ENCODE results near the gene MLH3.
A peak's percentile ranks its signal among the peaks of the same experiment; 100 is the strongest.
"Not testable (repeated sequence)": the region's sequence is repeated elsewhere in the genome, so short reads cannot be mapped to it uniquely, and the experiment has no call there.

Gene MLH3

GRCh38 chr14:75069811-75070145 is 18.5 kb upstream of the MLH3 start:
- TF ChIP-seq MYC (IDR thresholded peaks at IDR 0.05; ENCODE audit: low read depth, low read length): no peak
- TF ChIP-seq POLR2A (IDR thresholded peaks at IDR 0.05; ENCODE audit: extremely low read depth, insufficient read length): no peak
- TF ChIP-seq MAX (IDR thresholded peaks at IDR 0.05; ENCODE audit: low read depth, low read length): no peak
- TF ChIP-seq CTCF (IDR thresholded peaks at IDR 0.05; ENCODE audit: low read depth, low read length): no peak
- no peak overlapping the region for H3K4me3 ChIP-seq (ENCODE audit: low read depth, low read length)
- no peak for DNase-seq (ENCODE audit: low read depth)

- no peak for TF ChIP-seq MYC (IDR thresholded peaks at IDR 0.05; ENCODE audit: low read depth, low read length)
- no peak for TF ChIP-seq MAX (IDR thresholded peaks at IDR 0.05; ENCODE audit: low read depth, low read length)
- no peak for TF ChIP-seq CTCF (IDR thresholded peaks at IDR 0.05; ENCODE audit: low read depth, low read length)
- TF ChIP-seq POLR2A (IDR thresholded peaks at IDR 0.05; ENCODE audit: extremely low read depth, insufficient read length): no peak
- peak; percentile 75 for DNase-seq (ENCODE audit: low read depth)
- H3K4me3 ChIP-seq (ENCODE audit: low read depth, low read length): peak within 1 kb of the TSS; percentile 54
These were observed 18.0 kb upstream of the MLH3 start, which contains the start of gene ZC2HC1C for GRCh38 chr14:75069121-75069810. Gene ZC2HC1C (plus strand): TSS chr14:75069641. CDS start chr14:75070574, 933 bp downstream.

DNA sequence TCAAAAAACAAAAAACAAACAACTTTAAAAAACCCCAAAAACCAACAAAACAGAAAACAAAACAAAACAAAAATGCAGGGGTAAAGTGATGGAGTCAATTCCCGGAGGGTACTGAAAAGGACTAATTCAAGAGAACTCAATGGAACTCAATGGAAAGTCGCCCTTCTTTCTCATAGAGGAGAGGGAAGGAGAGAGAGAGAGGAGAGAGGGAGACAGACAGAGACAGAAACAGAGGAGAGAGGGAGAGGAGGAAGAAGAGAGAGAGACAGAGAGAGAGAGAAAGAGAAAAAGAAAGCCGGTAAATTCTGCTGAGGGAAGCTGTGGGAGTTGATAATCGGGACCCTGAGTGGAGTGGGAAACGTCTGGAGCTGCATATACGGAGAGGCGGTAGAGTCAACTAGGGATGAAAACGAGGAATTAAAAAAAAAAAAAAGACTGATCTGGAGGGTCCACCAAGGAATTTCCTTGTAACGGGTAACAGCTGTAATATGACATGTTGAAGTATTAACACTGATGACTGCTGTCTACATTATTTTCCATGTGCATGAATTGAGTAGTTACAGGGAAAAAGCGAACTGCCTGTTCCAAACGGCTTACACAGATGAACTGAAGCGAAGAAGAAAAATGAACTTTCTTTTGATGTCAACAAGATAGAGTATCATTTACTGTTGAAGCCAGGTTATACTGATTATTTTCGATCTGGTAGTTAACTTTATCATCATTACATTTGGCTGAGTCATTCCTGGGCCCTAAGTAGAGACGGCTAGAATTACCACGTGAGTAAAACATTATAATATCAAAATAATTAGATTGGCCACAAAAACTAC is 17.2 kb upstream of the MLH3 start:
- DNase-seq (ENCODE audit: low read depth): no peak
- no peak for TF ChIP-seq CTCF (IDR thresholded peaks at IDR 0.05; ENCODE audit: low read depth, low read length)
- no peak for TF ChIP-seq POLR2A (IDR thresholded peaks at IDR 0.05; ENCODE audit: extremely low read depth, insufficient read length)
- TF ChIP-seq MAX (IDR thresholded peaks at IDR 0.05; ENCODE audit: low read depth, low read length): no peak
- TF ChIP-seq MYC (IDR thresholded peaks at IDR 0.05; ENCODE audit: low read depth, low read length): no peak
- peak overlapping the region; percentile 54 for H3K4me3 ChIP-seq (ENCODE audit: low read depth, low read length)

GRCh38 chr14:75067765-75068164 is 16.5 kb upstream of the MLH3 start:
- not testable (repeated sequence) for DNase-seq (ENCODE audit: low read depth); H3K4me3 ChIP-seq (ENCODE audit: low read depth, low read length)

DNA sequence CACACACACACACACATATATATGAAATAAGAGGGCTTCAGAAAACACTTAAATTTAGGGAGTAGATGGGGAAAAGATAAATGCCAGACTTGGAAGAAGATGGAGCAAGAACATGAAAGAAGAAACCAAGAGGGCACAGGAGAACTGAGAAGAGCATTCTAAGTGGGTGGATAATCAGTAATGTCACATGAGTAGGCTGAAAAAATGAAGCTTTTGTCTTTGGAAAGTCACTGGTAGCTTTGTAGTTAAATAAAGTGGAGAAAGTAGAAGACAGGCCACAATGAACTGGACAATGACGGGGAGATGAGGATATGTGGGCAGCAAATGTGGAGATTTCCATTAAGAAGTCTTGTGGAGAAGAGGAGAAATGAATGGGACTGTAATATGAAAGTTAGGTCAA is 15.9 kb upstream of the MLH3 start:
- TF ChIP-seq POLR2A (IDR thresholded peaks at IDR 0.05; ENCODE audit: extremely low read depth, insufficient read length): no peak
- TF ChIP-seq MYC (IDR thresholded peaks at IDR 0.05; ENCODE audit: low read depth, low read length): no peak
- TF ChIP-seq MAX (IDR thresholded peaks at IDR 0.05; ENCODE audit: low read depth, low read length): no peak
- no peak for TF ChIP-seq CTCF (IDR thresholded peaks at IDR 0.05; ENCODE audit: low read depth, low read length)
- DNase-seq (ENCODE audit: low read depth): no peak
- H3K4me3 ChIP-seq (ENCODE audit: low read depth, low read length): no peak overlapping the region

DNA sequence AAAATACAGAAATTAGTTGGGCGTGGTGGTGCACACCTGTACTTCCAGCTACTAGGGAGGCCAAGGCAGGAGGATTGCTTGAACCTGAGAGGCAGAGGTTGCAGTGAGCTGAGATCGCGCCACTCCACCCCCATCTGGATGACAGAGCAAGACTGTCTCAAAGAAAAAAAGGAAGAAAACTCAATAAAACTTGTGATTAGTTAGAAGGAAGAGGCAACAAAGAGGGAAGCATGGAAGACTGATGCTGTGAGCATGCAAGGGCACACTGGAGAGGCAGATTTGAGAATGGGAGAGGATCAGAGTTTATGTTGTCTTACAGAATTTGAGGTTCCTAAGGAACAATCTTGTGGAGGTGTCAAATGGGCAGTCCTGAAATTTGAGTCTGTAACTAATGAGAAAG is 15.4 kb upstream of the MLH3 start:
- DNase-seq (ENCODE audit: low read depth): no peak
- no peak overlapping the region for H3K4me3 ChIP-seq (ENCODE audit: low read depth, low read length)
- TF ChIP-seq MAX (IDR thresholded peaks at IDR 0.05; ENCODE audit: low read depth, low read length) (no peak), CTCF (IDR thresholded peaks at IDR 0.05; ENCODE audit: low read depth, low read length) (no peak), MYC (IDR thresholded peaks at IDR 0.05; ENCODE audit: low read depth, low read length) (no peak), POLR2A (IDR thresholded peaks at IDR 0.05; ENCODE audit: extremely low read depth, insufficient read length) (no peak)

Measured in NB4 (cell line).